ENCODE measurements around the gene SEC14L1.

The SEC14L1 gene

DNA sequence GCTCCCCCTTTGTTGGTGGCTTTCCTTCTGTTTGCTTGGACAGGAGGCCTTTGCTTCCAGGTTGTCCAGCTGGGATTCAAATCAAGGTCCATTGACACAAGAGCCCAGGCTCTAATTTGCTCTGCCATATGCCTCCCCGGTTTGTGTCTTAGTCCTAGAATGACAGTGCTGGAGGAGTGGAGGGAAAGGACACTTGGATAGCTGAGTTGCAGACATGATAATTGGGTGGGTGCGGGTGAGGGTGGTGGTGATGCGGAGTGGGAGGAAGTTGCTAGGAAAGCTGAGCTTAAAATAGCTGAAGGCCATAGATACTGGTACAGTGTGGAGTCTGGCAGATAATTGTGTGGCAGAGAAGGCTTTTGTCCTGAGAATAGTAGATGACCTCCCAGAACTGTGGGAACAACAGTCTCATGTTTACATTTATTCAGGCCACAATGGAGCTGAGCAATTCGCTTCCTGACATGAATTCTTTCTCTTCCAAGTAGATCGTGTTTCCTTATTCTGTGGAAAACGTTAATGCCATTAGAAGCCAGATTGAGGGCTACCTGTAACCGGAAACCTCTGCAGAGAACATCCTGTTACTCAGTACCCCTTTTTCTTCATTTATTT lies 23.8 kb downstream of the SEC14L1 start:
- no peak for DNase-seq

DNA sequence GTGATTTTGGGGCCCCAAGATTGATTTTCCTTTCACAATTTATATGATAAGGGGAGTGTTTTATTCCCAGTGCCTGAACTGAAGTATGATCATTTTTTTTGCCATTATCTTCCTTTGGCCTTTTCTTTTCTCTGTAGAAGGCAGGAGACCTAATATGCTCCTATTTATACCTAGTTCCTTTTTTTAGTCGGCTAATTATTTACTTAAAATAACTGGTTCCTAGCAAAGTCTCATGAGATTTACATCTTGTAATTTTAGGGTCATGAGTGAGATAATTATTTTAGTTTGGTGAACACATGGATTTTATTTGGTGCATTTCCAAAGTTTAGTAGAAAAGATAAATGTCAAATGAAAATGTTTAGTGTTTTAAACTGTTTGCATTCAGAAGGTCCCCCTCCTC lies 24.8 kb downstream of the SEC14L1 start:
- no peak for DNase-seq

DNA sequence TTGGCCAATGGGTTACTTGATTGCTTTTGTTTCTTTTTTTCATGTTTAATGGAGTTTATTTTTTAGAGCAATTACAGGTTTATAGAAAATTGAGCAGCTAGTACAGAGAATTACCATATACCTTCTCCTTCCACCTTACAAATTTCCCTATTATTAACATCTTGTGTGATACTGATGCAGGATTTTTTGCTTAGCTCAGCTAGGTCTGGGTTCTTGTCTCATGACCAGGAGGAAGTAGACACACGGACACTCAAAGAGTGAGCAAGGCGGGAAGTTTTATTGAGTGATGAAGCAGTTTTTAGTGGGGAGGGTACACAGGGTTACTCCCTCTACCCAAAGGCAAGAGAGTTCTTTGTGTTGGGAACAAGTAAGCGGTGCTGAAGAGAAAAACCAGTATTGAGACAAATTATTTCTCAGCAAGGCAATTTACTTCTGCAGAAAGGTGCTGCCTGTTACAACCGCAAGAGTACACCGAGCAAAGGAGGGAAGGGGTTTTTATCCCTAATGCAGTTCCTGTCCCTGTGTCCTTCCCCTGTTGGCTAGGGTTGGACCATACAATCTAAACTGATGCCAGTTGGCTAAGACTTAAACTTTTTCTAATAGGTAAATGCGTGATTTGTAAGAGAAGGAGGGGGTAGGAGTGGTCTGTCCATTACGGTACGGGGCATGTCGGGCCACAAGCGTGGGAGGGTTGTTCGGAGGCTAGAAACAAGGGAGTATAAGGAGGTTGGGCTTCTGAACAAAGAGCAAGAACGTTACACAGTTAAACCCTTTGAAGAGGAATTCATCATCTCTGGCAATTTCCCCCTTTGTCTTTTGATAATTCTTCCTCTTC lies 26.9 kb downstream of the SEC14L1 start:
- no peak for DNase-seq

DNA sequence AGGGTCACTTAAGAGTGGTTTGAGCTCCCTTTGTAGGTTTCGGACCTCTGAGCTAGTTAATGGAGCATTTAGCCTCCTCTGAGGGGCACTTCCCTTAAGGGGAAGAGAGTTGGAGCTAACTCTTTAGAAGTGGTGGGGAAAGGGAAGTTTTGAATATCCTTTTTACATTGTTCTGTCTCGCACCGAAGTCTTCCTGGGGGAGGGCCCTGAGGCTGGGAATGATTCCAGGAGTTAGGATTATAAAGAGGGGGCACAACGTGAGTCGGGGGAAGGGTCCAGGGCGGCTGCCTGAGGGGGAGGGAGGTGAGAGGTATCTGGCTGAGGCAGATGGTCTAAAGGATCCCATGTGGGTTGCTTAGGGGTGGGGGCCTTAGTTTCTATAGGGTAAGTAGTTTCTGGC lies 32.3 kb downstream of the SEC14L1 start:
- DNase-seq = no peak

DNA sequence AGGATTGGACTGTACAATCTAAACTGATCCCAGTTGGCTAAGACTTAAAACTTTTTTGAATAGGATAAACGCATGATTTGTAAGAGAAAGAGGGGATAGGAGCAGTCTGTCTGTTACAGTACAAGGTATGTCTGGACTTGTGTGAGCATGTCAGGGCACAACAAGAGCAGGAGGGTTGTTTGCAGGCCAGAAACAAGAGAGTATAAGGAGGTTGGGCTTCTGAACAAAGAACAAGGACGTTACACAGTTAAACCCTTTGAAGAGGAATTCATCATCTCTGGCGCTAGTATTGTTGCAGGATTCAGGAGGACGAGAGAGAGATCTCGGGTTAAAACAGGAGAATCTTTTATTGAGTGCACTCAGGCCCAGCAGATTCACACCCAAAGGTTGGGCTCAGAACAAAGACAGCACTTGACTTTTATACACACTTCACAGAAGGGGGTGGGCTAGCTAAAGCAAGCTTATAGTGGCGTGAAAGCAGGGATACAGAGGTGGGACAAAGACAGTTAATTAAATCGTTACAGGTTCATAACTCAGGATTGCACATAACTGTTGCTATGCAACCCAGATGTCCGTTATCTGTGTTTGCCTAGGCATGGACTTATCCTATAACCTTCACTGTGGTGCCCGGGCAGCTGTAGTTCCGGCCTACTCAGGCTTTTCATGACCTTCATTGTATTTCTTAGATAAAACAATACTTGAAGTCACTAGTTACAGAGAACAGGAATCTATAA lies 34.3 kb downstream of the SEC14L1 start:
- DNase-seq = no peak

DNA sequence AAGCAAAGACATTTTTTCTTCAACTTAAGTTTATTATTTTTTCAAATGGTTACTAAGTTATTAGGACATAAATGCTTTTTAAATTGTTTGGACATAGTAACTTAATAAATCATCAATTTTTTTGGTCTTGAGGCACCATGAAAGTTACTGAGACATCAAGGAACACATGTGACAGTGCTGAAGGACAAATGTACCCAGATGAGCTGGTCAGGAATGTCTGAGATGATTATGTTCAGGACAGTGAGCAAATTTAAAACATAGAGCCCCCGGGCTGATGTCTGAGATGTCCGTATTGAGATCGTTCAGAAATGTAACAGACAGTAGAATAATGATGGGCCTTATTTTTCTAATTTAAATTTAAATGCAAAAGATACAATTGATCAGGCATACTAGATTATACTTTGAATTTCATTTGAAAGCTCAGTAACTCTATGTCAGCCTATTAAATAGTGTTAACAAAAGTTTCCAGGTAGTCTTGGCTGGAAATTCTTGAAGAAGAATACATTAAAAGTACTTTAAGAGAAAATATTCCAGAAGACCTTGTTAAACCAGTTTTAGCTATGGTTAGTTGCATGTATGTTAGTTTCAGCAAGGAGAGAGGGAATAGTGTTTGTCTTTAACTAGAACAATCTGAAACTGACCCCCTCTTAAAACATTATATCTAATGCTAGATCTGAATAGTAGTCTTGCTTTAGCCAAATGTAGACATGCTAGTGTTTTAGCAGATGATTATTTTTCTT lies 36.4 kb downstream of the SEC14L1 start:
- DNase-seq = no peak

DNA sequence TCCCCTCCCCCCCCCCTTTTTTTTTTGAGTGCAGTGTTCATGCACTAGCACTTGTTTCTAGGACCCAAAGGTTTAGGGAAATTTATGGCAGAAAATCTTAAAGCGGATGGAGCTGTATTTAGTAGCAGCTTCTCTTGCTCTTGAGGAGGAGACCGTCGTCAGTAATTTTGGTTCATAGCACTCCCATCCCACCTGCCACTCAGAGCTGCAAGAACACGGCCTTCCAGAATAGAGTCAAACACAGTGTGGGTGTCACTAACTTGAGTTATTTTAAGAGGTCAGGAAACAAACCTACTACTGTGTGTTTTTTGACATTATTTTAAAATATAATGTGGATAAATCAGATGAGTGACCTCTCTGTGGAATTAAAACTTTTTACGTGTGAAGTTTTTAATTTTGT lies 37.3 kb downstream of the SEC14L1 start:
- no peak for DNase-seq

DNA sequence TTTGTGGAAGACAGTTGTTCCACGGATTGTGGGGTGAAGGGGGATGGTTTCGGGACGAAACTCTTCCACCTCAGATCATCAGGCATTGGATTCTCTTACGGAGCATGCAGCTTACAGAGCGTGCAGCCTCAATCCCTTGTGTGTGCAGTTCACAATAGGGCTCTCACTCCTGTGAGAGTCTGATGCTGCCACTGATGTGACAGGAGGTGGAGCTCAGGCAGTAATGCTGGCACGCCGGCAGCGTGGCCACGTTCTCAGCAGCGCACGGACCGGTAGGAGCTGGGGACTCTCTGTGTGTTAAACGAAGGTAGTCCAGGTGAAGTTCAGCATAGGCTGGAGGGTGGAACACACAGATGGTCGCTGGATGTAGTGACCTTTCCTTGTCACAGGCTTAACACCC lies 37.8 kb downstream of the SEC14L1 start:
- DNase-seq = no peak

DNA sequence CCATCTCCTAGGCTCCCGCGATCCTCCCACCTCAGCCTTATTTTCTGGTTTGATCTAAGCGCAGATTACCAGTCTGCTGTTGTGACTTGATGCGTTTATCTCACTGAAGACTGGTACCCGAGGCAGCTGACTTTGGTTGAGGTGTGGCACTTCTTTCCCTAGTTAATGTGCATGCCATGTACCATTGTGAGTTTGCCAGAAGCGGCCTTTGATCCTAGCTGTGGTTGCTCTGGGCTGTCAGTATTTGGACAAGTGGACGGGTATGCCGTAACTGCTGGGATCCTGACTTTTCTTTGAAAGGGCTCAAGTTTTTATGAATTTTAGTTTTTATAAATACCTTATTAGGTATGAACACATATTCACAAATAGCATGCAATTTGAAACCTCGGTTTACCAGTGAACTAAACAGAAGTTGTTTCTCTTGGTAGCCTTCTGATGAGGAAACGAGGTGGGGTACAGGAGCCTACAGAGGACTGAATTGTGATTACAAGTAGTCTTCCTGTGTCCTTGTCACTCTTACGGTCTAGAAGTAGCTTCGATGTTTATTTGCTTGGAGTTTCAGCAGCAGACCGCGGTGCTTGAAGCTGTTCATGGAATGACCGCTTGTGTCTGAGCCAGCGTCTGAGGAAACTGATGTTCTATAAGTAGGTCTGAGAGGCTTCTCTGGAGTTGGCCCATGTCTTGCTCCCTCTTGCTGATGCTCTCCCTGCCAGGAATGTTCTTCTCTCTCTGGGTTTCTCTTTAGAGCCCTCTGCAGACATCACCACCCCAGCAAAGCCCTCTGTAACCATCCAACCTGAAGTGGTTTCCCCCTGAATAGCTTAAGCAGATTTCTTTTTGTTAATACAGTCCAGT lies 40.0 kb downstream of the SEC14L1 start:
- DNase-seq = no peak

DNA sequence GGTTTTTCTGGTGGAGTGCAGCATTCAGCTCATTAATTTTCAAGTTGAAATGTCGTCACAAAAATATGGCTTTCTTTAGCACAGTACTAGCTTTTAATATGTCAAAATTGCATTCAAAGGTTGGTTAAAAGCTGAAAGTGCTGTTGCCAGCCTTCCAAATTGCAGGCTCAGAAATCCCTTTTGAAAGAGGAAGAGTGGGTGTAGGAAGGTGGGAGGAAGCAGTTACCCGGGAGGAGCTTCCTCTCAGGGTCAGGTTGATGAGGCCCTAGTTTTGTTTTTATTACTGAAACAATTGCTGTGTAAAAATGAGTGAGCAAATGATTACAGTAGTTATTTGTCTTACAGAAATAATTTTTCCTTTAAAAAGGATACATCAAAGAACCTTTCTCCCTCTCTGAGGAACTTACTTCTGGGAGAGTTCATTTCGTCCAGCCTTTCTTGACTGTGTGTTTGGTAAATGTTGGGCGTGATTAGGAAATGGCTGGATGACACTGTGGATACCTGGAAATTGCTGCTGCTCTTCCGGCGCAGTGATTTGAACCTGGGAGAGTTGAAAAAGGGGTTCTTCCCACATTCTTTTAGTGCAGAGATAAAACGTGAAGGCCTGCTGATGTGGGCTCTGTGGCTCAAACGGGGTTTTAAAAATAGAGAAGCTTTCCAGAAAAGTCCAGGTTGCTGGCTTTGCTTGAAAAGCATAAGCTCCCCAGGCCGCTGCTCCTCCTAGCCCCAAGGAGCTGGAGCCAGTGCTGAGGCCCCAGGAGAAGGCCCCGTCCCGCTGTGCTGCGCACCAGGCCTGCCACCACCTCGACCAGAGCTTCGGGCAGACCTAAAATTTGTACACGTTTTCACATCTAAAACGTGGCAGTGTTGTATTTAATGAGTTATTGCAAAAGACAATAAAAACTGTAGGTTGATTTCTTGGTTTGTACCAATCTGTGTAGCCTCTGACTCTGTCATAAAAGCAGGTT lies 41.7 kb downstream of the SEC14L1 start:
- no peak for DNase-seq

DNA sequence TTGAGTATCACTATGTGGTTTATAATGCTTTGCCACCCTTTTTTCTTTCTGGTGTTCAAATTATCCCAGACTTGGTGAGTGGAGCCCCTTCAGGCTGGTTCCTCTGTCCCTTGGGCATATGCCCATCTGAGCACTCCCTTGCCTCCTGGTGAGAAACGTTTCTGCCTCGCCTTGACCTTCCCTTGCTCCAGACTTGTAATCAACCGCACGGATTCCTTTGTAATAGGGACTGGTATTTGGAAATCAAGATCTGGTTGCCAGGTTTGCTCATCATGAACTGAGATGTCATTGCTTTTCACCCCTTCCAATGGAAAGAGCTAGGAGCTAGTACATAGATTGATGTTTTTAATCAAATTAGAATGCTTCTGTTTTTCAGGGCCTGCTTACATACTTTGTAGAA lies 43.7 kb downstream of the SEC14L1 start:
- no peak for DNase-seq

DNA sequence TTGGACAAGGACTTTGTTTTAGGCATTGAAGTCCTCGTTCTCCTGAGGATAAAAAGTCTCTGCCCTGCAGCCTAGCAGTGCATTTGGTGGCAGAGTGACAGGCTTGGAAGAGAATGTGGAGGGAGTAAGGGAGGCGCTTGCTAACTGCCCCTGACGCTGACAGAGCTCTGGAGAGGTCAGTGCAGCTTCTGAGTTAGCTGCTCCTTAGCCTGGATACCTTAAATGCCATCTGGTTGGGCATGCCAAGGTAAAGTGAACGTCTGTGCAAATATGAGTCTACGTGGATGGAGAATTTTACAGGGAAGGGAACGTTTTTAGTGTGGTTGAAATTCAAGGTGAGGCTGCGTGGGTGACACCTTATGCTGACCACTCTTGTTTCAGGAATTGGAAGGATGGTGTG lies 44.4 kb downstream of the SEC14L1 start:
- DNase-seq = no peak

DNA sequence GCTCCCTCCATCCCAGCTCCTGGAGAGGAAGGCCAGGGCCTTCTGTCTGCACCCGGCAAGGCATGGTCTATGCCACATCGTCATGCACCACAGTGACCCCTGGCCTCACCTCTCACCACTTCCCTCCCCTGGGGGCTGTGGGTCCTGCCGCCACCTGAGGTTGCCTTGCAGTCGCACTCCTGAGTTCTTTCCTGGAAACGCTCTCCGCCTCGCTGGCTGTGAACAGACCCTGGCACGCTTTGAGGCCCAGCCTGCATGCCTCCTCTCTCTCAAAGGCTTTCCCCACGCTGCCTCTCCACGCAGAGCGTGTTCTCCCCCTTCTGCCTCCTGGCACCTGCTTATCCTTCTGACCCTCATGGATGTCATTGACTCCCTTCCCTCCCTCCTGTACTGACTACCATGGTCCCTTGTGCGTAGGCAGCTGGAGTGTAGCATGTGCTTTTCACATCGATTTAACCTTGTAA lies 45.4 kb downstream of the SEC14L1 start:
- no peak for DNase-seq

DNA sequence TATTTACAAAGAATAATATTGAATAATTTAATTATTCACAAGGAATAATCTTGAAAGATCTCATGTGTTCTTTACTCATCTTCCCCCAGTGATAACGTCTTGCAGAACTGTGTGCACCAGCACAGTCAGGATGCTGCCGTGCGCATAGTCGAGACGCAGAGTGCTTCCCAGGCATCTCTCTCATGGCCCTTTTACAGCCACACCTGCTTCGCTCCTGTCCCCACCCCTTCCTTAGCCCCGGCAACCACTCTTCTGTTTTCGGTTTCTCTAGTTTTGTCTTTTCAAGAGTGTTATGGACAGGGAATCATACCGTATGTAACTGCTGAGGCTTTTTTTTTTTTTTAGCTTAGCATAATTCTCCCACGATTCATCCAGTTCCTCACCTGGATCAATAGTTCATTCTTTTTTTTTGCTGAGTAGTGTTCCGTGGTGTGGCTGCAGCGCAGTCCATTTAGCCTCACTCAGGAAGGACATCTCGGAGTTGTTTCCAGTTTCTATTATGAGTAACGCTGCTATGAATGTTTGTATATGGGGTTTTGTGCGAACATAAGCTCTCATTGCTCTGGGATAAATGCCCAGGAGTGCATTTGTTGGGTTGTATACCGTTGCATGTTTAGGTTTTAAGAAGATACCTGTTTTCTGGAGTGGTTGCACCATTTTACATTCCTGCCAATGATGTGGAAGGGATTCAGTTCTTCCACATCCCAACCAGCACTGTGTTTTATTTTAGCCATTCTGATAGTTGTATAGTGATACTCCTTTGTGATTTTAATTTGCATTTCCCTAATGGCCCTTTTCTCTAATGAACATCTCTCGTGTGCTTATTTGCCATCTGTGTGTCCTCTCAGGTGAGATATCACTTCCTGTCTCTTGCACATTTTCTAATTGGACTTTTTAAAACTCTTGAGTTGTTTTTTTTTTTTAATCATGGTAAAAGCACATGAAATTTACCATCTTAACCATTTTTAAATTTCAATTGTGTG lies 47.6 kb downstream of the SEC14L1 start:
- no peak for DNase-seq

DNA sequence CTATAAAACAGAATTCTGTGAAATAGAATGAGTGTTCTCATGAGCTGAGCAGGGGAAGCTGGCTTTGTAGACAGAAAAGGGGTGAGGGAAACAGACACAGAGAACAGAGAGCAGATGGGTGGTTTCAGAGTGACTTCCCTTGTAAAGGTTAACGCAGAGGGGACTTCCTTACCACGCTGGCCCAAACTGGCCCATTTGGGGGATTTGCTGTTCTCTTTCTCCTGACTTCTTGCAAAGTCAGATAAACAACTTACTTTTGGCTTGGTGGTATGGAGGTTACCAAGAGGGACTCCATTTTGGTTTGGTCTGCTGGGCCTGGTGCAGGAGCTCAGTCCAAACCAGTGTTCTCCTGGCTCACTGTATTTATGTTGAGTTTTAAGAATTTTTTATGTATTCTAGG lies 48.4 kb downstream of the SEC14L1 start:
- DNase-seq = no peak

DNA sequence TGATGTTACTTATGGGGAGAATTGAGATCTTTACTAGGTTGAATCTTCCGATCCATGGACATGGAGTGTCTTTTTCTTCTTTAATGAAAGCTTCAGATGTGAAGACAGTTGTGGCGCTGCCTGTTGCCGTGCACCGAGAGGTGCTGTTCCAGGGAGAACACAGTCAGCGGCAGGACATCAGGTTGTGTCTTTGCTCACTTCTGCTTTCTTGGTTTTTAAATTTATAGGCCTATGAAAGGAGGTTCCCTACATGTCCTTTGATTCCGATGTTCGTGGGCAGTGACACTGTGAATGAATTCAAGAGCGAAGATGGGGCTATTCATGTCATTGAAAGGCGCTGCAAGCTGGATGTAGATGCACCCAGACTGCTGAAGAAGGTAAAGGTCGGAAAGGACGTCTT lies 49.8 kb downstream of the SEC14L1 start:
- no peak for DNase-seq

DNA sequence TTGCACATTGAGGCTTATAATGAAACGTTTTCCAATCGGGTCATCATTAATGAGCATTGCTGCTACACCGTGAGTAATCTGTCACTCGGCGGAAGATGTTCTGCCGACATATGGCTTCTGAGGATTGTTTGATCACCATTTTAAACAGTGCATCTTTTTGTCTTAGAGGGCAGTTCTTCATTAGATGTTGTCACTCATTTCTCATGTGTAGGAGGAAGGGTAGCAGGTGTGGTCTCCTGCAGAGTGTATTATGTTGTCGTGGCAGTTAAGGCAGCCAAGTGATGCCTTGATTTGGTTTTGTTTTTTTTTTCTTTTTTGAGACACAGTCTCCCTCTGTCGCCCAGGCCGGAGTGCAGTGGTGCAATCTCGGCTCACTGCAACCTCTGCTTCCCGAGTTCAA lies 50.5 kb downstream of the SEC14L1 start:
- DNase-seq = no peak

DNA sequence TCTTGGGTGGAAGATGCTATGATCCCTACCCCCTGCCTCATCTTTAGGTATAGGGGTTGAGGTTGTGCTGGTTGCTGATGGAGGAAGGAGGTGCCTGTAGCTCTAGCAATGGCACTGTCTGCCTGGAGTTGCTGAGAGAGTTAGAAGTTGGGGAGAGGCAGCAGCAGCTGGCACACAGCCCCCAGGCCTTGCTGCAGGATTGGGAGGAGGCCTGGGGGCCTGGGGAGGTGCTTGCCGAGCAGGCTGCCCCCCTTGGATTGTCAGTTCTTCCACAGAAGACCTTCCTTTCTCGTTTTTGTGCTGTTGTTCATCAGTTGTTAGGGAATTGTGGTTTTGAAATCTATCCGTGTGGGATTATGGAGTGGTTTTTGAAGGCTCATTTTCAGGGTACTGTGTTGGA lies 52.9 kb downstream of the SEC14L1 start:
- DNase-seq = no peak

DNA sequence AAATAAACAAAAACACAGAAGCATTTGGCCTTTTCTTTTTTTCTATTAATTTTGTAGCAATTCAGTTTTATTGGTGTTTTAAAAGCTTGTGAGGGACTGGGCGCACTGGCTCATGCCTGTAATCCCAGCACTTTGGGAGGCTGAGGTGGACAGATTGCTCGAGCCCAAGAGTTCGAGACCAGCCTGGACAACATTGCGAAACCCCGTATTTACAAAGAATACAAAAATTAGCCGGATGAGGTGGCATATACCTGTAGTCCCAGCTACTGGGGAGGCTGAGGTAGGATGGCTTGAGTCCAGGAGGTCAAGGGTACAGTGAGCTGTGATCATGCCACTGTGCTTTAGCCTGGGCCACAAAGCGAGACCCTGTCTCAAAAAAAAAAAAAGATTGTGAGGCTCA lies 53.4 kb downstream of the SEC14L1 start:
- no peak for DNase-seq

DNA sequence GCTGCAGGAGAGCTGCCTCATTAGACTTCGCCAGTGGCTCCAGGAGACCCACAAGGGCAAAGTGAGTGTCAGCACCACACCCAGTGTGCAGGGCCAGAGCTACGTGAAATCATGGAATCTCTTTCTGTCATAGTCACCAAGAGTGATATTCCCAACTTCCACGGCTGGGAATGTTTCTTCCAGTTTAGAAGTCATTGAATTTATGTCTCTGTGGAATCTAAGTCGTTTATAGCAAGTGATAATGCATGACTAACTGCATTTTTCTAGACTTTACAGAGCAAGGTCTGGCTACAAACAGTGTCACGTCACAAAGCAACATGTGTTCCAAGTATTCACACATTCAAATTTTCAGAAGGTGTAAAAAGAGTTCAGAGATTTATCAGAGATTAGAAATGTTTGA lies 55.5 kb downstream of the SEC14L1 start:
- no peak for DNase-seq

All from NCI-H1417 treated with DMSO at 0.1 percent for 48 hours (cell line).